ELR (cell line): ENCODE results near the gene PARVB.

ENCODE experiments used
- DNase-seq: peaks from one replicate; pipeline ENCODE4 v3.0.0-alpha.2; 2015; ENCODE audit warnings: low read depth

Gene PARVB

GRCh38 chr22:44185237-44186120 is 161.4 kb downstream of the PARVB start:
- no peak for DNase-seq

GRCh38 chr22:44186121-44186510 is 162.0 kb downstream of the PARVB start:
- no peak for DNase-seq

- no peak for DNase-seq
Measured at GRCh38 chr22:44186737-44187136, 162.6 kb downstream of the PARVB start.

- no peak for DNase-seq
Measured at GRCh38 chr22:44187652-44188230, 163.6 kb downstream of the PARVB start.

- no peak for DNase-seq
Measured at GRCh38 chr22:44188316-44188715, 164.2 kb downstream of the PARVB start.

GRCh38 chr22:44188986-44189630 is 165.0 kb downstream of the PARVB start:
- DNase-seq: no peak

- DNase-seq: no peak
Measured at GRCh38 chr22:44190381-44190976, 166.4 kb downstream of the PARVB start.

- DNase-seq: peak; percentile 16
Measured at GRCh38 chr22:44191036-44191454, 166.9 kb downstream of the PARVB start.

- peak; percentile 39 for DNase-seq
Measured at GRCh38 chr22:44192098-44192815, 168.2 kb downstream of the PARVB start.

GRCh38 chr22:44192816-44193534 is 168.9 kb downstream of the PARVB start:
- no peak for DNase-seq

- no peak for DNase-seq
Measured at GRCh38 chr22:44193535-44193891, 169.4 kb downstream of the PARVB start.

GRCh38 chr22:44194569-44194968 is 170.5 kb downstream of the PARVB start:
- DNase-seq: no peak

- DNase-seq: no peak
Measured at GRCh38 chr22:44195189-44195871, 171.2 kb downstream of the PARVB start.

GRCh38 chr22:44196241-44196640 is 172.1 kb downstream of the PARVB start:
- DNase-seq: no peak

GRCh38 chr22:44196731-44197131 is 172.6 kb downstream of the PARVB start:
- DNase-seq: no peak

- DNase-seq: no peak
Measured at GRCh38 chr22:44197271-44197670, 173.2 kb downstream of the PARVB start.

GRCh38 chr22:44199164-44199563 is 175.1 kb downstream of the PARVB start:
- no peak for DNase-seq

GRCh38 chr22:44199866-44200265 is 175.8 kb downstream of the PARVB start:
- DNase-seq: no peak

GRCh38 chr22:44200451-44200850 is 176.3 kb downstream of the PARVB start:
- no peak for DNase-seq

GRCh38 chr22:44200855-44201550 is 176.9 kb downstream of the PARVB start:
- DNase-seq: no peak
